ENCODE data around the gene ASAH2B. TPM values are rescaled to one million over a fixed set of nuclear protein-coding genes. Genes with fewer than 3 reads are reported as not detected.

The ASAH2B gene
- total and polyA plus RNA-seq, 2 of the 13 experiments (the other 11 are each of a cell fraction or from before 2014, with no cell fraction given), result 4.2 to 4.6 TPM

DNA sequence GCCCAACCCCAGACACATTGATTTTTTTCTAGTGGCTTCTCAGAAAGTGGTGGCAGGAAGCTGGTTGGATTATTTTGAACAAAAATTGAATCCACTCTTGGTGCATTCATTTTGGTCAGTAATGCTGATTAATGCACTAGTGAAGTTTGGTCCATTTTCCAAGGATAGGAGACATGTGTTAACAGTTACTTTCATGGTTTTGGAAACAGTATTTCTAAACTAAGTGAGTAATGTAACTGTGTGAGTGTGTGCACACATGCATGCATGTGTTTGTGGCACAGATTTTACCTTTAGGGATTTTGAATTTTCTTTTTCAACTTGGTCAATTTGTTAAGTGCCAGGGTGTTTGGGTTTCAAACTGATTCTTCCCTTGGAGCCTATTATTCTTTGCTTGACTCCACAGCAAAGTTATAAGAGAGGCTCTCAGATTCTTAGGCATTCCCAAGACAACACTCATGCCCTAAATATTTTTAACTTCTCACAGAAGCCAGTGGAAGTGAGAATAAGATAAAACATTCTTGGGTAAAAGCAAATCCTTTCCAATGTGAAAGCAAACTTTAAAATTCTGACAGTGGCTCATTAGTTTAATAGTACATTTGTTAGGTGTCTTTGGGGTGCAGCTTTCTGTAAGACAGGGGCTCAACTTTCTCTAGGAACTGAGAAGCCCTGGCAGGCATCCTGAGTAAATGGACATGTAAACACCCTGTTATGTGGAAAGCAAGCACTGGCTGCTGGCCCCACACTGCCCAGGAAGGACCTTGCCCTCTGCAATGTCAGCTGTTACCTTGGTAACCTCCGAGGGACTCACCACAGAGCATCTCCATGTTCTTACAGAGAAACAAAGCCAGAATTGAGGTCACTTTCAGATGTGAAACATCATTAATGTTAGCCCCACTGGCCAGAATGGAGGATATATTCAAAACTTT, 68.4 kb downstream of the ASAH2B start (continued):
- TF ChIP-seq MAZ (IDR thresholded peaks at IDR 0.05; ENCODE audit: borderline replicate concordance, low read depth, low read length) (0 out of 2 replicates have a peak, but pooled peaks have one; percentile 30), MAZ (CRISPR knock-in tag; IDR thresholded peaks at IDR 0.05; ENCODE audit: low read depth) (no peak), EED (CRISPR knock-in tag; IDR thresholded peaks at IDR 0.05) (no peak), HNF4A (CRISPR knock-in tag; IDR thresholded peaks at IDR 0.05) (peak; percentile 93), FOXA3 (CRISPR knock-in tag; IDR thresholded peaks at IDR 0.05) (peak; percentile 91), CREM (IDR thresholded peaks at IDR 0.05) (0 out of 2 replicates have a peak, but pooled peaks have one; percentile 22), CREM (CRISPR knock-in tag; IDR thresholded peaks at IDR 0.05) (no peak), RBAK (CRISPR knock-in tag; IDR thresholded peaks at IDR 0.05) (no peak), ZNF446 (CRISPR knock-in tag; IDR thresholded peaks at IDR 0.05) (no peak), ZNF235 (CRISPR knock-in tag; IDR thresholded peaks at IDR 0.05; ENCODE audit: borderline replicate concordance) (no peak)
- TF ChIP-seq, protein P1, sequence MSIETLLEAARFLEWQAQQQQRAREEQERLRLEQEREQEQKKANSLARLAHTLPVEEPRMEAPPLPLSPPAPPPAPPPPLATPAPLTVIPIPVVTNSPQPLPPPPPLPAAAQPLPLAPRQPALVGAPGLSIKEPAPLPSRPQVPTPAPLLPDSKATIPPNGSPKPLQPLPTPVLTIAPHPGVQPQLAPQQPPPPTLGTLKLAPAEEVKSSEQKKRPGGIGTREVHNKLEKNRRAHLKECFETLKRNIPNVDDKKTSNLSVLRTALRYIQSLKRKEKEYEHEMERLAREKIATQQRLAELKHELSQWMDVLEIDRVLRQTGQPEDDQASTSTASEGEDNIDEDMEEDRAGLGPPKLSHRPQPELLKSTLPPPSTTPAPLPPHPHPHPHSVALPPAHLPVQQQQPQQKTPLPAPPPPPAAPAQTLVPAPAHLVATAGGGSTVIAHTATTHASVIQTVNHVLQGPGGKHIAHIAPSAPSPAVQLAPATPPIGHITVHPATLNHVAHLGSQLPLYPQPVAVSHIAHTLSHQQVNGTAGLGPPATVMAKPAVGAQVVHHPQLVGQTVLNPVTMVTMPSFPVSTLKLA (IDR thresholded peaks at IDR 0.05), result 0 out of 2 replicates have a peak, but pooled peaks have one; percentile 21
- TF ChIP-seq, protein P2, sequence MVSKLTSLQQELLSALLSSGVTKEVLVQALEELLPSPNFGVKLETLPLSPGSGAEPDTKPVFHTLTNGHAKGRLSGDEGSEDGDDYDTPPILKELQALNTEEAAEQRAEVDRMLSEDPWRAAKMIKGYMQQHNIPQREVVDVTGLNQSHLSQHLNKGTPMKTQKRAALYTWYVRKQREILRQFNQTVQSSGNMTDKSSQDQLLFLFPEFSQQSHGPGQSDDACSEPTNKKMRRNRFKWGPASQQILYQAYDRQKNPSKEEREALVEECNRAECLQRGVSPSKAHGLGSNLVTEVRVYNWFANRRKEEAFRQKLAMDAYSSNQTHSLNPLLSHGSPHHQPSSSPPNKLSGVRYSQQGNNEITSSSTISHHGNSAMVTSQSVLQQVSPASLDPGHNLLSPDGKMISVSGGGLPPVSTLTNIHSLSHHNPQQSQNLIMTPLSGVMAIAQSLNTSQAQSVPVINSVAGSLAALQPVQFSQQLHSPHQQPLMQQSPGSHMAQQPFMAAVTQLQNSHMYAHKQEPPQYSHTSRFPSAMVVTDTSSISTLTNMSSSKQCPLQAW (CRISPR knock-in tag; IDR thresholded peaks at IDR 0.05), result 0 out of 2 replicates have a peak, but pooled peaks have one; percentile 30
- TF ChIP-seq, protein P3, sequence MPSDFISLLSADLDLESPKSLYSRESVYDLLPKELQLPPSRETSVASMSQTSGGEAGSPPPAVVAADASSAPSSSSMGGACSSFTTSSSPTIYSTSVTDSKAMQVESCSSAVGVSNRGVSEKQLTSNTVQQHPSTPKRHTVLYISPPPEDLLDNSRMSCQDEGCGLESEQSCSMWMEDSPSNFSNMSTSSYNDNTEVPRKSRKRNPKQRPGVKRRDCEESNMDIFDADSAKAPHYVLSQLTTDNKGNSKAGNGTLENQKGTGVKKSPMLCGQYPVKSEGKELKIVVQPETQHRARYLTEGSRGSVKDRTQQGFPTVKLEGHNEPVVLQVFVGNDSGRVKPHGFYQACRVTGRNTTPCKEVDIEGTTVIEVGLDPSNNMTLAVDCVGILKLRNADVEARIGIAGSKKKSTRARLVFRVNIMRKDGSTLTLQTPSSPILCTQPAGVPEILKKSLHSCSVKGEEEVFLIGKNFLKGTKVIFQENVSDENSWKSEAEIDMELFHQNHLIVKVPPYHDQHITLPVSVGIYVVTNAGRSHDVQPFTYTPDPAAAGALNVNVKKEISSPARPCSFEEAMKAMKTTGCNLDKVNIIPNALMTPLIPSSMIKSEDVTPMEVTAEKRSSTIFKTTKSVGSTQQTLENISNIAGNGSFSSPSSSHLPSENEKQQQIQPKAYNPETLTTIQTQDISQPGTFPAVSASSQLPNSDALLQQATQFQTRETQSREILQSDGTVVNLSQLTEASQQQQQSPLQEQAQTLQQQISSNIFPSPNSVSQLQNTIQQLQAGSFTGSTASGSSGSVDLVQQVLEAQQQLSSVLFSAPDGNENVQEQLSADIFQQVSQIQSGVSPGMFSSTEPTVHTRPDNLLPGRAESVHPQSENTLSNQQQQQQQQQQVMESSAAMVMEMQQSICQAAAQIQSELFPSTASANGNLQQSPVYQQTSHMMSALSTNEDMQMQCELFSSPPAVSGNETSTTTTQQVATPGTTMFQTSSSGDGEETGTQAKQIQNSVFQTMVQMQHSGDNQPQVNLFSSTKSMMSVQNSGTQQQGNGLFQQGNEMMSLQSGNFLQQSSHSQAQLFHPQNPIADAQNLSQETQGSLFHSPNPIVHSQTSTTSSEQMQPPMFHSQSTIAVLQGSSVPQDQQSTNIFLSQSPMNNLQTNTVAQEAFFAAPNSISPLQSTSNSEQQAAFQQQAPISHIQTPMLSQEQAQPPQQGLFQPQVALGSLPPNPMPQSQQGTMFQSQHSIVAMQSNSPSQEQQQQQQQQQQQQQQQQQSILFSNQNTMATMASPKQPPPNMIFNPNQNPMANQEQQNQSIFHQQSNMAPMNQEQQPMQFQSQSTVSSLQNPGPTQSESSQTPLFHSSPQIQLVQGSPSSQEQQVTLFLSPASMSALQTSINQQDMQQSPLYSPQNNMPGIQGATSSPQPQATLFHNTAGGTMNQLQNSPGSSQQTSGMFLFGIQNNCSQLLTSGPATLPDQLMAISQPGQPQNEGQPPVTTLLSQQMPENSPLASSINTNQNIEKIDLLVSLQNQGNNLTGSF (CRISPR knock-in tag; IDR thresholded peaks at IDR 0.05), result no peak
- TF ChIP-seq, protein P4, sequence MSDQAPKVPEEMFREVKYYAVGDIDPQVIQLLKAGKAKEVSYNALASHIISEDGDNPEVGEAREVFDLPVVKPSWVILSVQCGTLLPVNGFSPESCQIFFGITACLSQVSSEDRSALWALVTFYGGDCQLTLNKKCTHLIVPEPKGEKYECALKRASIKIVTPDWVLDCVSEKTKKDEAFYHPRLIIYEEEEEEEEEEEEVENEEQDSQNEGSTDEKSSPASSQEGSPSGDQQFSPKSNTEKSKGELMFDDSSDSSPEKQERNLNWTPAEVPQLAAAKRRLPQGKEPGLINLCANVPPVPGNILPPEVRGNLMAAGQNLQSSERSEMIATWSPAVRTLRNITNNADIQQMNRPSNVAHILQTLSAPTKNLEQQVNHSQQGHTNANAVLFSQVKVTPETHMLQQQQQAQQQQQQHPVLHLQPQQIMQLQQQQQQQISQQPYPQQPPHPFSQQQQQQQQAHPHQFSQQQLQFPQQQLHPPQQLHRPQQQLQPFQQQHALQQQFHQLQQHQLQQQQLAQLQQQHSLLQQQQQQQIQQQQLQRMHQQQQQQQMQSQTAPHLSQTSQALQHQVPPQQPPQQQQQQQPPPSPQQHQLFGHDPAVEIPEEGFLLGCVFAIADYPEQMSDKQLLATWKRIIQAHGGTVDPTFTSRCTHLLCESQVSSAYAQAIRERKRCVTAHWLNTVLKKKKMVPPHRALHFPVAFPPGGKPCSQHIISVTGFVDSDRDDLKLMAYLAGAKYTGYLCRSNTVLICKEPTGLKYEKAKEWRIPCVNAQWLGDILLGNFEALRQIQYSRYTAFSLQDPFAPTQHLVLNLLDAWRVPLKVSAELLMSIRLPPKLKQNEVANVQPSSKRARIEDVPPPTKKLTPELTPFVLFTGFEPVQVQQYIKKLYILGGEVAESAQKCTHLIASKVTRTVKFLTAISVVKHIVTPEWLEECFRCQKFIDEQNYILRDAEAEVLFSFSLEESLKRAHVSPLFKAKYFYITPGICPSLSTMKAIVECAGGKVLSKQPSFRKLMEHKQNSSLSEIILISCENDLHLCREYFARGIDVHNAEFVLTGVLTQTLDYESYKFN (CRISPR knock-in tag; conservative IDR thresholded peaks at IDR 0.05), result peak; percentile 87

Data from HepG2 (cell line).